Hepatocyte (in vitro differentiated cells): Measurements from ENCODE around the gene TTC34.

ENCODE experiments used
- CTCF ChIP-seq: fragments of 200-600 bp; sonication (generic); IDR thresholded peaks from 2 replicates; pipeline ENCODE4 v1.5.1; 2016; ENCODE audit warnings: antibody characterized with exemption, mild to moderate bottlenecking; ENCODE audit not compliant: poor library complexity
- EZH2 ChIP-seq: fragments of 200-600 bp; sonication (generic); IDR thresholded peaks from 2 replicates; pipeline ENCODE4 v1.6.1; 2016; ENCODE audit warnings: antibody characterized with exemption, mild to moderate bottlenecking, borderline replicate concordance

- TF ChIP-seq CTCF, result no peak
- no peak for TF ChIP-seq EZH2
Measured at GRCh38 chr1:2607641-2608091, 193.8 kb downstream of the TTC34 start.
